HG02884 (cell line): ENCODE measurements around the gene CERK.

Experiments used
- ATAC-seq: cut with Tn5 transposase; IDR thresholded peaks from one replicate; pipeline ENCODE4 v1.9.1; 2021; ENCODE audit warnings: mild to moderate bottlenecking, moderate library complexity; ENCODE audit not compliant: unreplicated experiment

CERK gene

GRCh38 chr22:46749682-46750529 lies 11.9 kb upstream of the CERK start:
- no peak for ATAC-seq

- ATAC-seq, result no peak
These were observed 11.0 kb upstream of the CERK start for GRCh38 chr22:46748908-46749675.

GRCh38 chr22:46748206-46748907 lies 10.3 kb upstream of the CERK start:
- no peak for ATAC-seq

GRCh38 chr22:46747646-46748045 lies 9.6 kb upstream of the CERK start:
- ATAC-seq, result no peak

GRCh38 chr22:46746620-46747019 lies 8.6 kb upstream of the CERK start:
- ATAC-seq, result no peak

GRCh38 chr22:46746192-46746591 lies 8.1 kb upstream of the CERK start:
- ATAC-seq, result no peak

GRCh38 chr22:46744581-46744980 lies 6.5 kb upstream of the CERK start:
- ATAC-seq, result no peak

GRCh38 chr22:46742576-46743221 lies 4.6 kb upstream of the CERK start:
- ATAC-seq, result no peak

DNA sequence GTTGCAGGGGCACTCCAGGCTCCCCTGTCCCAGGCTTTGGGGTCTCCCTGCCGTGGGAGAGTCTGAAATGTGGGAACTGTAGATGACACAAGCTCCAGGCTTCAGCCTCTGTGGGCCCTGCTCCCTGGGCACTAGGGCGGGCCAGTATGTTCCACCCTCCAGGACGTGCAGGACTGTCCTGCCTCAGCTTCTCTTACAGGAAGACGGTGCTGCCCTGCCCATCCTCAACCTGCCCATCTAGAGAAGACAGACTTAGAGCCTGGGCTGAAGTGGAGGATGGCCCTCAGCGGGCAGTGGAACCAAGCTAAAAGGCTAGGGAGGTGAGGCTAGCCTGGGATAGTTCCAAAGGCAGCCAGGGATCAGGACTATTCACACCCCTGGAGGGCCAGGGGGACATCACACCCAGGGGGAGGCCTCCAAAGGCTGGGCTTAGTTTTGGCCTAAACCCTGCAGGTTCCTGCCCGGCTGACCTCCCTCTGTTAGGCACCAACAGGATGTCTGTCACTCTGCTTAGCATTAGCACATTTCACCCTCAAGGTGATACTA lies 4.0 kb upstream of the CERK start:
- ATAC-seq, result no peak

GRCh38 chr22:46740910-46741780 lies 3.1 kb upstream of the CERK start:
- ATAC-seq, result no peak

DNA sequence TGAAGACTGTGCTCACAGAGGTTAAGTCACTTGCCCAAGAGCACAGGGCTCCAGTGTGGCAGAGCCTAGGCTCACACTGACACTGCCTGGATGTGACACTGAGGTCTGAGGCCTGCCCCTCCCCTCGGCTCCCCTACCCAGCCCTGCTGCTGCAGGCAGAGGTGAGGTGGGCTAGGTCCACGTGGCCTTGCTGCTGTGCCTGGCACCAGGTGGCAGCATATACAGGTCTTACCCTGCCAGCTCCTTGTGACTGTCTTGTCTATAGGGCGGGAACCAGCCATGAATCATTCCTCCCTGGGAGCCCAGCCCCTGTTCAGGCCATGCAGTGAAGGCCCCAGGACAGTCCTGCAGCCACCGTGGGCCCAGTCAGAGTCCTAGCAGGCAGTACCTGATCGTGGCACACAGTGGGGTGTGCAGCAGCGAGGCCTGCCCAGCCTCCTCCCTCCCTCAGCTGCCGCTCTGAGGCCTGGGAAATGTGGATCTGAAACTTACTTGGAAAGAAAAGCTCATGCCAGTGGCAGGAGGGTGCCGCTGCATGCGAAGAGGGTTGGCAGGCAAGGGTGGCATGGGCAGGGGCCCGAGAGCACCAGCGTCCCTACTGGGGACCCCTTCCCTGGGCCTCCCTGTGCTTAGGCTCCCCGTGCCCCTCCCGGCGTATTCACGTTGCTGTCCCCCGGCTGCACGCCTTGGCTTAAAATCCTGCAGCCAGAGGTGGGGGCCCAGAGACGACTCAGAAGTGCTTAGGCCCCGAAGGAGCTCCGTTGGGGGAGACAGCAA lies 1.2 kb upstream of the CERK start:
- ATAC-seq, result no peak

DNA sequence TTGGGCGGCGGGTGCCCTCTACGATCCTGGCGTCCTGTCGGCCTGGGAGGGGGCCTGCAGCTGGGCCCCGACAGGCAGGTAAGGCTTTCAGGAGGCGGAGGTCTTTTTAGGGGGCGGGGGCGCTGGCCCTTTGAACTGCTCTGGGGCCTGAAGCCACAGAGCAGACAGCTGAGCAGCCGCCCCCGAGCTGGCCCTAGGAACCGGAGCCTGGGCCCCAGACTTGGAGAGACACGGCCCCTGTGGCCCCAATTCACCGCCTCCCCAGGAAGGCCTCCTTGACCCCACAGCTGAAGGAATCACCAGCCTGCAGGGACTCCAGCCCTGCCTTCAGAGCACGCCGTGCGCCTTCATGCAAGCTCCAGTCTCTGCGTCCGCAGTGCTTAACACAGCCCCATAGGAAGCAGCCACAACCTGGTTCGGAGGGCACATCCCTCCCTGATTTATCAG lies 618 bp upstream of the CERK start:
- no peak for ATAC-seq

- ATAC-seq, result no peak
These were observed 712 bp downstream of the CERK start for GRCh38 chr22:46737105-46737975.

GRCh38 chr22:46736705-46737104 lies 1.3 kb downstream of the CERK start:
- ATAC-seq, result no peak

DNA sequence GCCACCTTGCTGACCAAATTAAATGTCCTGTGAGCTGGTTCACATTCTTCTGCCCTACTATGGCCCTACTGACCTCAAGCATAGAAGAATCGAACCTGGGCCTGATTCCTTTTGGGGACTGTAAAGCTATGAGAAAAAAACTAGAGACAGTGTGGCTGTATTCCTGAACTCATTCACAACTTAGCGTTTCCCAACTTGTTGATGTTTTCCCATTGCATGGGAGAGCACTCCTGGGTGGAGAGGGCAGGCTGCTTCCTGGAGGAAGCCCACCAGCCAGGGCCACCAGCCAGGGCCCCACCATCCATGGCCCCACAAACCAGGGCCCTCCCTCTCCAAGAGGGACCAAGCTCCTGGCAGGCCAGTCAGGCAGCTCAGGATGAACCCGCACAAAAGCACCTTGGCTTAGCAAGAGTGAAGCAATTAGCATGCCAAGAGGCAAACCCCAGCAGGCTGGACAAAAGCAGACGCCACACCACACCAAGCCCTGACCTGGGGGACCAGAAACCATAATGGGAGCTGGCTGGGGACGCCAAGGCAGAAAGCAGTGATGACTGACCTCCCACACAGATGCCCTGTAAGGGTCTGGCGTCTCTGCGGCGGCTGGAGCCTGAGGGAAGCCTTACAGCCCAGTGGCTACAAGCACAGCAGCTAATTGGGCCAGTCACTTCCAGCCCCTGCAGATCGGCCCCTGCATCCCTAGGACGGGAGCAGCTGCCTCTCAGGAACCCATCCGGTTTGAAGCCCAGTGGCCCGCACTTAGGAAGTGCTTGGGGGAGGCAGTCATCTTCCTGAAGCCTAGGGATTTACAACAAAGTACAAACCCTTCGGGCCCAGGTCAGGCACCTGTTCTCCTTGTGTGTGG lies 2.1 kb downstream of the CERK start:
- ATAC-seq, result no peak

DNA sequence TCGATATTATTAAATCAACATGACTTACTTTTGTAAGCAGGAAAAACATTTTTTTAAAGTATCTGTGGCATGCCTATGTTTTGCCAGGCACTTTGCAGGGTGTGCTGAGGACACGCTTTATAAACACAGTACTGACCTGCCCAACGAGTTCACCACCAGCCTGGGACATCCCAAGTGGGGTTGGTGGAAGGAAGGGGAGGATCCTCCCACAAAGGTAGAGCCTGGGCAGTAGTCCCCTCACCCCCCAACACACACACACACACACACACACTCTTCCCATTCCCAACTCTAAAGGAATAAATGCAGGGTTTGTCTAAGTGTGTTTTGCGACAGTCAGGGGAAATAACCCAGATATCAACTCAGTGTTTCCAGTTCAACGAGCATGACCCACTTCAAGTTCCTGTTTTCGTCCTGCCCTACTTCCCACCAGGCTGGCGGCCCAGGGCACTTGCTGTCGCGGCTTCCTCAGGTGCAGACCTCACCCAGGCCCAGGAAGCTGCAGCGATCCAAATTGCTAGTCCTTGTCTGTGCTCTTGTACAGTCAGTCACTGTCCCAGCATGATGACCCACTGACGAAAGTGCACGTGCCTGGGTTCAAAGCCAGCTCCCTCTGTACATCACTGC lies 3.1 kb downstream of the CERK start:
- ATAC-seq, result no peak
